Upper lobe of right lung (tissue), 1 donor: ENCODE results near the gene TMEM156. TPM values are rescaled to one million over a fixed set of nuclear protein-coding genes. Genes with fewer than 3 reads are reported as not detected.

Experiments used
- ATAC-seq: fragments of 200-7000 bp; cut with Tn5 transposase; one replicate; pipeline ENCODE4 v1.9.1; 2020; ENCODE audit warnings: mild to moderate bottlenecking, moderate library complexity
- DNase-seq: peaks from one replicate; pipeline ENCODE4 v3.0.0-alpha.2; 2020
- H3K27ac ChIP-seq: fragments of 200-600 bp; one replicate; pipeline ENCODE4 v1.8.0; 2022
- H3K27me3 ChIP-seq: fragments of 200-600 bp; one replicate; pipeline ENCODE4 v1.8.0; 2022; ENCODE audit warnings: mild to moderate bottlenecking
- H3K36me3 ChIP-seq: fragments of 200-600 bp; one replicate; pipeline ENCODE4 v1.8.0; 2022
- H3K4me1 ChIP-seq: fragments of 200-600 bp; one replicate; pipeline ENCODE4 v1.8.0; 2022
- H3K4me3 ChIP-seq: fragments of 200-600 bp; one replicate; pipeline ENCODE4 v1.8.0; 2022; ENCODE audit warnings: mild to moderate bottlenecking
- H3K9me3 ChIP-seq: fragments of 200-600 bp; one replicate; pipeline ENCODE4 v1.8.0; 2022
- intact Hi-C: fragments of 100-400 bp; cut with DNase I; formaldehyde crosslinking; loops from one replicate; pipeline ENCODE4 v1.11.0; 2022
- total RNA-seq: library from RNA; stranded (reverse); fragmentation: NEBNext Ultra II Directional; extraction: Animal tissue kit (Norgen Biotek cat#: 25700); gene quantifications from one replicate; pipeline ENCODE4 v1.2.1, GENCODE V29; 2021
- TF ChIP-seq, protein P1 (sequence below): fragments of 200-600 bp; IDR thresholded peaks from one replicate; pipeline ENCODE4 v1.8.0; 2022; ENCODE audit warnings: antibody characterized with exemption
- donor health status: DM: no; HTN: yes; CAD: no; lungs with severe emphysema.

Gene TMEM156
- total RNA-seq, 1 donor from 2014 or later = 1.2 TPM

DNA sequence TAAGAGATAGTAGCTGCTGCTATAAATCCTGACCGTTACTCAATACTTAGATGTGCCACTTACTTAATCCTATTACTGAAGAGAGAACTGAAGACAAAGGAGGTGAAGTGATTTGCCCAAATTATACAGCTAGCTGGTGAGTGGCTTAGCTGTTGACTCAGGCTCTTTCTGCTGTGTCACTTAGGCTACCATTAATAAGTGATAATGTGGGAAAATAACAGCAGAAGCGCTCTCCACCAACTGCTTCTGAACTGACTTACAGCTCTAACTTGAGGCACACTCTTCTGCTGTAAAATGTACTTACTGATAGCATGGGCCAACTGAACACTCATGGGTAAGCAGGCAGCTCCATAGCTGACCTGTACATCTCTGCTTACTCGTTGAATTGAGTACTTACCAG lies 22.3 kb upstream of the TMEM156 start:
- H3K4me3 ChIP-seq = no peak overlapping the region
- H3K9me3 ChIP-seq = no peaks in the 10 kb centered on the region
- DNase-seq (no peak), ATAC-seq (no peak)
- TF ChIP-seq, protein P1, sequence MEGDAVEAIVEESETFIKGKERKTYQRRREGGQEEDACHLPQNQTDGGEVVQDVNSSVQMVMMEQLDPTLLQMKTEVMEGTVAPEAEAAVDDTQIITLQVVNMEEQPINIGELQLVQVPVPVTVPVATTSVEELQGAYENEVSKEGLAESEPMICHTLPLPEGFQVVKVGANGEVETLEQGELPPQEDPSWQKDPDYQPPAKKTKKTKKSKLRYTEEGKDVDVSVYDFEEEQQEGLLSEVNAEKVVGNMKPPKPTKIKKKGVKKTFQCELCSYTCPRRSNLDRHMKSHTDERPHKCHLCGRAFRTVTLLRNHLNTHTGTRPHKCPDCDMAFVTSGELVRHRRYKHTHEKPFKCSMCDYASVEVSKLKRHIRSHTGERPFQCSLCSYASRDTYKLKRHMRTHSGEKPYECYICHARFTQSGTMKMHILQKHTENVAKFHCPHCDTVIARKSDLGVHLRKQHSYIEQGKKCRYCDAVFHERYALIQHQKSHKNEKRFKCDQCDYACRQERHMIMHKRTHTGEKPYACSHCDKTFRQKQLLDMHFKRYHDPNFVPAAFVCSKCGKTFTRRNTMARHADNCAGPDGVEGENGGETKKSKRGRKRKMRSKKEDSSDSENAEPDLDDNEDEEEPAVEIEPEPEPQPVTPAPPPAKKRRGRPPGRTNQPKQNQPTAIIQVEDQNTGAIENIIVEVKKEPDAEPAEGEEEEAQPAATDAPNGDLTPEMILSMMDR = no peak
- no peaks in the 10 kb centered on the region for H3K27me3 ChIP-seq
- intact Hi-C loops = no loop called here
- H3K27ac ChIP-seq = no peak overlapping the region
- no peaks in the 10 kb centered on the region for H3K4me1 ChIP-seq
- no peaks in the 10 kb centered on the region for H3K36me3 ChIP-seq

DNA sequence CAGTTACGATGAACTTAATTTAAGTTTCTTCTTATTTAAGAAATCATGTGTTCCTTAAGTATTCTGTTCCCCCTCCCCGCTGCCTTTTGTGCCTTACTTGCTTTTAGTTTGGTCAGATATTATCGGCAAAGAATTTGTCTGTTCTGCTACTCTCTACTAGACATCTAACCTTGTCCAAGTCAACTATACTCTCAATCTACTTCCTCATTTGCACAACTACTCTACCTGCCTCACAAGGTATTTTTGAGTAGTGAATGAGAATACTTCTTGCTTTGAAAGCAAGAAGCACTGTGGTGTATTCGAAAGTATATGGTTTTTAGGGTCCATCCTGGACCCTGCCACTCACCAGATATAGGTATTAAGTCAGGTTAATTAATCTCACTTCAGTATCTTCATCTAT lies 21.8 kb upstream of the TMEM156 start:
- Histone ChIP-seq H3K27ac (no peak overlapping the region), H3K4me1 (no peaks in the 10 kb centered on the region), H3K9me3 (no peaks in the 10 kb centered on the region), H3K36me3 (no peaks in the 10 kb centered on the region), H3K4me3 (no peak overlapping the region), H3K27me3 (no peaks in the 10 kb centered on the region)
- DNase-seq (no peak), ATAC-seq (no peak)
- TF ChIP-seq, protein P1 = no peak
- intact Hi-C loops = no loop called here

DNA sequence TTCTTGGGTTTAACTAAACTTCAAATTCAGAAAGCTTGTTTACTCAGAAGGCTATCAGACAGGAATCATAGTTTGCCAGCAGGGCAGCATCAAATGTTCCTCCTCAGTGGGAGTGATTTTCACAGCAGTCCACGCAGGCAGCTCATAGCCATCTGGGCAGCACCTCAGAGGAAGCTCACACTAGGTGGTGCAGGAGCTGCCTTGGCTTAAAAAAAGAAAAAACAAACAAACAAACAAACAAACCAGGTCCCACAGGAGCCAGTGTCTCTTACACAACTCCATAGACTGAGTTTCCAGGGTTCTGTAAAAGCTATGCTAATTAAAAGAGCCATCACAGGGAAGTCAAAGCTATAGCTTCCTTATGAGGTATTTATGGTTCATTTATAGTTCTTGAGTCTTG lies 19.3 kb upstream of the TMEM156 start:
- peaks cover 11% of the 10 kb centered on the region for H3K4me1 ChIP-seq
- H3K27me3 ChIP-seq = no peaks in the 10 kb centered on the region
- intact Hi-C loops = no loop called here
- H3K9me3 ChIP-seq = no peaks in the 10 kb centered on the region
- no peak overlapping the region for H3K27ac ChIP-seq
- H3K36me3 ChIP-seq = no peaks in the 10 kb centered on the region
- H3K4me3 ChIP-seq = no peak overlapping the region
- TF ChIP-seq, protein P1 = no peak
- ATAC-seq (no peak), DNase-seq (no peak)

DNA sequence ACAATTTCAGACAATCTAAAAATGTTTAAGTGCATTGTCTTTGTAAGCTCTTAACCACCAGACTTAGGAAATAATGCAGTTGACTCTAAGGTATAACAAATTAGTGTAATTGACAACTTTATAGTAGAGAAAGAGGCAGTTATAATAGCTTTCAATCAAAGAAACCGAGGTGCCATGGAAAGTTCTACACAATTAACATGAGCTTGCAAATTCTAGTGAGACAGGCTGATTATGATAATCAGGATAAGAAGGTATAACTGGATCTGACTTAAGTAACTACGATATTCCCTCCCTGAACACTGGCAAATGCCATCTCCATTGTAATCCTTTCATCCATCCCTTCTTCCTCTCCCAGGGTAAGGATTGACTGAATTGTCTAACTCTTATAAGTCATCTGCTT lies 18.4 kb upstream of the TMEM156 start:
- Histone ChIP-seq H3K4me1 (peaks cover 18% of the 10 kb centered on the region), H3K27me3 (no peaks in the 10 kb centered on the region), H3K4me3 (no peak overlapping the region), H3K27ac (no peak overlapping the region), H3K9me3 (no peaks in the 10 kb centered on the region), H3K36me3 (no peaks in the 10 kb centered on the region)
- TF ChIP-seq, protein P1 = no peak
- DNase-seq = no peak
- intact Hi-C loops = no loop called here
- no peak for ATAC-seq

DNA sequence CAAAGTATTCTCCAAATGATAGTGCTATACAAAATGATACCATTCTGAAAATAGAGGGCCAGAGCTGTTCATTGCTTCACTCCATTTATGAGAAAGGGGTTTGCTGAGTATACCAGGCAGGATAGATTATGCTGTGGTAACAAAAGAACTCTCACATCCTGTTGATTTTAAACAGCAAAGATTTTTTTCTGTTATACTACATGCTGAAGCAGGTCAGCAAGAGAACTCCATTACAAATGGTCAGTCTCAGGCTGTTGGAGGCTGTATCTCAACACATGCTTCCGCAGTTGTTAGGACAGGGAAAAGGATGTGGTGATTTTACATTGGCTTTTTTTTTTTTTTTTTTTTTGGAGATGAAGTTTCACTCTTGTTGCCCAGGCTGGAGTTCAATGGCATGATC lies 16.1 kb upstream of the TMEM156 start:
- Histone ChIP-seq H3K4me1 (peaks cover 28% of the 10 kb centered on the region), H3K9me3 (no peaks in the 10 kb centered on the region), H3K36me3 (no peaks in the 10 kb centered on the region), H3K27ac (no peak overlapping the region), H3K4me3 (no peak overlapping the region), H3K27me3 (no peaks in the 10 kb centered on the region)
- ATAC-seq = no peak
- intact Hi-C loops = no loop called here
- DNase-seq = no peak
- TF ChIP-seq, protein P1 = no peak

DNA sequence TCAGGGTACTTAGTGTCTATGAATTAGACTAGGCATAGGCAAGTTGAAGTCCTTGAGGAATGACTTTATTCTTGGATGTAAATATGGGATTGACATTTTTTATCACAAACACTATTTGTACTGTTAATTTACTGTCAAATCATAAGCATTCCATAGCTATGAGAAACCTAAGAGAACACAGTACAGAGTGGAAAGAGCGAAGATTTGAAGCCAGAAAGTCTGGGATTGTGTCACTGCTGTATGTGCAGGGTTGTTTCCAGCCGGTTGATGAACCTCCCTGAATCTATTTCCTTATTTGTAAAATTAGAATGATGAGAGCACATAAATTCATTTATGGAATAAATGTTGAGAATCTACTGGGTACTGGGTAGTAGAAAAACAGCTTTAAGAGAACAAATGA lies 15.5 kb upstream of the TMEM156 start:
- TF ChIP-seq, protein P1 = no peak
- Histone ChIP-seq H3K27ac (no peak overlapping the region), H3K9me3 (no peaks in the 10 kb centered on the region), H3K4me3 (no peak overlapping the region), H3K36me3 (no peaks in the 10 kb centered on the region), H3K27me3 (no peaks in the 10 kb centered on the region), H3K4me1 (peaks cover 35% of the 10 kb centered on the region)
- DNase-seq (no peak), ATAC-seq (no peak)
- intact Hi-C loops = no loop called here
